ENCODE measurements around the gene PKD2L2.

Gene PKD2L2

DNA sequence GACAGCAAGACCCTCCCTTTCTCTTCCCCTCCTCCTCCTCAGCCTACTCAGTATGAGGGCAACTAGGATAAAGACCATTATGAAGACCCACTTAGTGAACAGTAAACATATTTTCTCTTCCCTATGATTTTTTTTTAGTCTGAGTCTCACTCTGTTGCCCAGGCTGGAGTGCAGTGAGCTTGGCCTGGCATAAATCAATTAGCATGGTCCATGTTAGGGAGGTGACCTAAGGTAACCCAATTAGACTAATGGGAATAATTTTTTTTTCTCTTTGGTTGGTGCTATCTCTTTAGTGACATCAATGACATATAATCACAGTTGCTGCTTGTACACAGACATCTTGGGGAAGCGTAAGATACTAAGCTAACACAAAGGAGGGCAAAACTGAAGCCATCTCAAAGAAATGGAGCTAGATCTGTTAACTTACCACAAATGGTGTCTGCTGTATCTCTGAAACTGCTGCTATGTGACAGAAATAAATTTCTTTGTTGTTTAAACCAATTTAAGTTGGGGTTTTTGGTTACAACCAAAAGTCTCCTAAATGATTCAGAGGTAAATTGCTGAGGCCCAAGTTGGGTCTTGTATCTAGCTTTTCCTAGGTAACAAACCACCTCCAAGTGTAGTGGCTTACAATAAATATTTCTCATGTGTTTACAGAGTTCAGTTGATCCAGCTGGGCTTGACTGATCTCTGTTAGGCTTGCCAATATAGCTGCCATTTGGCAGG is 13.3 kb downstream of the PKD2L2 start:
- Histone ChIP-seq H3K36me3 (ENCODE audit: control insufficient read depth, insufficient read depth, low read length) (no peaks in the 10 kb centered on the region), H3K23ac (ENCODE audit: low read length) (no peak overlapping the region), H3K4me2 (ENCODE audit: low read length) (no peak overlapping the region), H4K8ac (ENCODE audit: low read depth, low read length) (no peak overlapping the region), H3K79me1 (ENCODE audit: low read length) (no peaks in the 10 kb centered on the region), H3K27me3 (ENCODE audit: insufficient read depth, low read length, poor library complexity) (no peaks in the 10 kb centered on the region), H3K4me1 (ENCODE audit: control insufficient read depth, low read depth, low read length) (peaks cover 3% of the 10 kb centered on the region), H2BK5ac (ENCODE audit: low read length) (no peak overlapping the region), H3K27ac (ENCODE audit: low read depth, low read length) (no peak overlapping the region), H2BK15ac (replicated peaks; ENCODE audit: low read depth) (no peak overlapping the region), H2AK5ac (ENCODE audit: low read length) (no peak overlapping the region), H3K18ac (ENCODE audit: low read length) (peak overlapping the region; percentile 51), H3K9ac (ENCODE audit: low read length) (no peak overlapping the region), H2BK120ac (ENCODE audit: low read depth, low read length) (no peak overlapping the region), H4K5ac (ENCODE audit: low read length) (no peak overlapping the region), H3K56ac (ENCODE audit: low read length) (no peak overlapping the region), H3K4ac (ENCODE audit: low read depth, low read length) (no peak overlapping the region), H3K4me3 (ENCODE audit: low read length) (no peak overlapping the region), H3K79me2 (ENCODE audit: control insufficient read depth, insufficient read depth, low read length) (no peaks in the 10 kb centered on the region)
- no peak for DNase-seq
- WGBS (ENCODE audit: extremely low coverage, insufficient coverage, low lambda C conversion rate) = no CpG with 5 or more reads among the region's 1 CpG

DNA sequence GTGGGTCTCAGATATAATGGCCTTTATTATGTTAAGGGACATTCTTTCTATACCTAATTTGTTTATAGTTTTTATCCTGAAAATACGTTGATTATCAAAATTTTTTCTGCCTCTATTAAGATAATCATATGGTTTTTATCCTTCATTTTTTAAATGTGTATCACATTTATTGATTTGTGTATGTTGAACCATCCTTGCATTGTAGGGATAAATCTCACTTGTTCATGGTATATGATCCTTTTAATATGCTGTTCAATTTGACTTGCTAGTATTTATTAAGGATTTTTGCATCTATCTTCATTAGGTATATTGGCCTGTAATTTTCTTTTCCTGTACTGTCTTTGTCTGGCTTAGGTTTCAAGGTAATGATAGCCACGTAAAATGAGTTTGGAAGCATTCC is 25.5 kb downstream of the PKD2L2 start:
- H3K4ac ChIP-seq (ENCODE audit: low read depth, low read length) = no peak overlapping the region
- no peak overlapping the region for H3K4me2 ChIP-seq (ENCODE audit: low read length)
- DNase-seq = no peak
- no peak overlapping the region for H4K5ac ChIP-seq (ENCODE audit: low read length)
- H3K18ac ChIP-seq (ENCODE audit: low read length) = no peak overlapping the region
- H3K27ac ChIP-seq (ENCODE audit: low read depth, low read length) = no peak overlapping the region
- H3K79me2 ChIP-seq (ENCODE audit: control insufficient read depth, insufficient read depth, low read length) = no peaks in the 10 kb centered on the region
- no peak overlapping the region for H2BK120ac ChIP-seq (ENCODE audit: low read depth, low read length)
- H4K8ac ChIP-seq (ENCODE audit: low read depth, low read length) = no peak overlapping the region
- no peak overlapping the region for H2BK5ac ChIP-seq (ENCODE audit: low read length)
- no peak overlapping the region for H3K56ac ChIP-seq (ENCODE audit: low read length)
- no peaks in the 10 kb centered on the region for H3K27me3 ChIP-seq (ENCODE audit: insufficient read depth, low read length, poor library complexity)
- H2BK15ac ChIP-seq (replicated peaks; ENCODE audit: low read depth) = no peak overlapping the region
- no peak overlapping the region for H3K4me3 ChIP-seq (ENCODE audit: low read length)
- no peaks in the 10 kb centered on the region for H3K4me1 ChIP-seq (ENCODE audit: control insufficient read depth, low read depth, low read length)
- no peak overlapping the region for H3K23ac ChIP-seq (ENCODE audit: low read length)
- H3K36me3 ChIP-seq (ENCODE audit: control insufficient read depth, insufficient read depth, low read length) = no peaks in the 10 kb centered on the region
- no peaks in the 10 kb centered on the region for H3K79me1 ChIP-seq (ENCODE audit: low read length)
- no peak overlapping the region for H2AK5ac ChIP-seq (ENCODE audit: low read length)
- H3K9ac ChIP-seq (ENCODE audit: low read length) = no peak overlapping the region
- WGBS (ENCODE audit: extremely low coverage, insufficient coverage, low lambda C conversion rate) = no CpG with 5 or more reads among the region's 2 CpGs

DNA sequence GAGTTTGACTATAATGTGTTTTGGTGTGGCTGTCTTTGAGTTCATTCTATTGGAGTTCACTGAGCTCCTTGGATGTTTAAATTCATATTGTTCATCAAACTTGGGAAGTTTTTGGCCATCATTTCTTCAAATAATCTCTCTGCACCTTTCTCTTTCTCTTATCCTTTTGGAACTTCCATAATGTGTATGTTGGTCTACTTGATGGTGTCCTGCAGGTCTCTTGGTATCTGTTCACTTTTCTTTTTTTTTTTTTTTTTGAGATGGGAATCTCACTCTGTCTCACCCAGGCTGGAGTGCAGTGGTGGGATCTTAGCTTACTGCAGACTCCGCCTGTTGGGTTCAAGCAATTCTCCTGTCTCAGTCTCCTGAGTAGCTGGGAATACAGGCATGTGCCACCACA is 27.7 kb downstream of the PKD2L2 start:
- H3K4me3 ChIP-seq (ENCODE audit: low read length) = no peak overlapping the region
- H3K18ac ChIP-seq (ENCODE audit: low read length) = no peak overlapping the region
- no CpG with 5 or more reads among the region's 1 CpG for whole genome bisulfite sequencing (ENCODE audit: extremely low coverage, insufficient coverage, low lambda C conversion rate)
- DNase-seq = no peak
- H2BK15ac ChIP-seq (replicated peaks; ENCODE audit: low read depth) = no peak overlapping the region
- H3K4me2 ChIP-seq (ENCODE audit: low read length) = no peak overlapping the region
- no peaks in the 10 kb centered on the region for H3K79me2 ChIP-seq (ENCODE audit: control insufficient read depth, insufficient read depth, low read length)
- H2AK5ac ChIP-seq (ENCODE audit: low read length) = no peak overlapping the region
- H3K56ac ChIP-seq (ENCODE audit: low read length) = no peak overlapping the region
- no peak overlapping the region for H3K9ac ChIP-seq (ENCODE audit: low read length)
- no peak overlapping the region for H4K8ac ChIP-seq (ENCODE audit: low read depth, low read length)
- no peaks in the 10 kb centered on the region for H3K27me3 ChIP-seq (ENCODE audit: insufficient read depth, low read length, poor library complexity)
- no peak overlapping the region for H2BK5ac ChIP-seq (ENCODE audit: low read length)
- H3K79me1 ChIP-seq (ENCODE audit: low read length) = no peaks in the 10 kb centered on the region
- H3K27ac ChIP-seq (ENCODE audit: low read depth, low read length) = no peak overlapping the region
- no peak overlapping the region for H3K4ac ChIP-seq (ENCODE audit: low read depth, low read length)
- H3K36me3 ChIP-seq (ENCODE audit: control insufficient read depth, insufficient read depth, low read length) = no peaks in the 10 kb centered on the region
- no peaks in the 10 kb centered on the region for H3K4me1 ChIP-seq (ENCODE audit: control insufficient read depth, low read depth, low read length)
- no peak overlapping the region for H4K5ac ChIP-seq (ENCODE audit: low read length)
- no peak overlapping the region for H3K23ac ChIP-seq (ENCODE audit: low read length)
- no peak overlapping the region for H2BK120ac ChIP-seq (ENCODE audit: low read depth, low read length)

DNA sequence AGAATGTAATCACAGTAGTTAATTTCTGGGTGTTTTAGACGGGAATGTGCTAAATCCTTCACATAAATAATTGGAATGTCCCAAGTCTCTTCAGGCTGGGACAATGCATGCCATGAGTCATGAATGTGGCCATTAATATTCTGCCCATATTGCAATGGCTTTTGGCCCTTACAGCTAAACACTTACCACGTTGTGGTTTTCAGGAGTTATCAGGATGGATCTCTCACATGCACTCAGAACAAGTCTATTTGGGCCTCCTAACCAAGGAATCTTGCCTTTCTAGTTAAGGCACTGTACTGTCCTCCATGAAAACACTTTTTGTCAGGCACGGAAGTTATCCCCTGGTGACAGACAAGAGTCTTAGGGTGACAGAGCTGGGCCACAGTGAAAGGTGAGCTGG is 32.7 kb downstream of the PKD2L2 start:
- H2BK120ac ChIP-seq (ENCODE audit: low read depth, low read length) = no peak overlapping the region
- no peak overlapping the region for H3K23ac ChIP-seq (ENCODE audit: low read length)
- no peak overlapping the region for H2AK5ac ChIP-seq (ENCODE audit: low read length)
- H3K36me3 ChIP-seq (ENCODE audit: control insufficient read depth, insufficient read depth, low read length) = no peaks in the 10 kb centered on the region
- no peak overlapping the region for H3K27ac ChIP-seq (ENCODE audit: low read depth, low read length)
- no peak overlapping the region for H3K4ac ChIP-seq (ENCODE audit: low read depth, low read length)
- no peak overlapping the region for H2BK15ac ChIP-seq (replicated peaks; ENCODE audit: low read depth)
- WGBS (ENCODE audit: extremely low coverage, insufficient coverage, low lambda C conversion rate) = no CpG with 5 or more reads among the region's 3 CpGs
- no peak overlapping the region for H2BK5ac ChIP-seq (ENCODE audit: low read length)
- H4K8ac ChIP-seq (ENCODE audit: low read depth, low read length) = no peak overlapping the region
- peak; percentile 6 for DNase-seq
- no peak overlapping the region for H3K56ac ChIP-seq (ENCODE audit: low read length)
- H3K4me1 ChIP-seq (ENCODE audit: control insufficient read depth, low read depth, low read length) = no peaks in the 10 kb centered on the region
- H3K4me3 ChIP-seq (ENCODE audit: low read length) = no peak overlapping the region
- no peak overlapping the region for H4K5ac ChIP-seq (ENCODE audit: low read length)
- no peak overlapping the region for H3K18ac ChIP-seq (ENCODE audit: low read length)
- no peak overlapping the region for H3K9ac ChIP-seq (ENCODE audit: low read length)
- H3K79me1 ChIP-seq (ENCODE audit: low read length) = no peaks in the 10 kb centered on the region
- H3K27me3 ChIP-seq (ENCODE audit: insufficient read depth, low read length, poor library complexity) = no peaks in the 10 kb centered on the region
- H3K4me2 ChIP-seq (ENCODE audit: low read length) = no peak overlapping the region
- H3K79me2 ChIP-seq (ENCODE audit: control insufficient read depth, insufficient read depth, low read length) = no peaks in the 10 kb centered on the region

DNA sequence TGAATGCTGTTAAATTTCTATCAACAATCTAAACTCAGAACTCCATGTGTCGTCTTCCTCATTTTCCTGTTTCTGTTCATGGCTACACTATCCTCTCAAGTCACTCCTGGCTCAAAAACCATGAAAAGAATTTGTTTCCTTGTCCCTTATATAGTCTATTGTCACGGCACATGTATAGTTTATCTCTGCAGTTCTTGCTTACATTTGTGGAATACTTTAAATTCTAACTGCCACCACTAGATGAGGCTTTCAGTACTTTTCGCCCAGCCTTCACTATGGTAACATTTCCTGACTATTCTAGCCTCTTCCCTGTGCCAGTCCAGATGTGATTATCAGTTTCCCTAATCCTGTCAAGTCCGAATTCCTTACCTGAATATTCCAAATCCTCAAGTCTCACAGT is 34.6 kb downstream of the PKD2L2 start:
- no peaks in the 10 kb centered on the region for H3K36me3 ChIP-seq (ENCODE audit: control insufficient read depth, insufficient read depth, low read length)
- H2BK5ac ChIP-seq (ENCODE audit: low read length) = no peak overlapping the region
- H3K23ac ChIP-seq (ENCODE audit: low read length) = no peak overlapping the region
- H3K79me1 ChIP-seq (ENCODE audit: low read length) = no peaks in the 10 kb centered on the region
- no peaks in the 10 kb centered on the region for H3K79me2 ChIP-seq (ENCODE audit: control insufficient read depth, insufficient read depth, low read length)
- H3K56ac ChIP-seq (ENCODE audit: low read length) = no peak overlapping the region
- H4K5ac ChIP-seq (ENCODE audit: low read length) = no peak overlapping the region
- H3K4me2 ChIP-seq (ENCODE audit: low read length) = no peak overlapping the region
- H2BK15ac ChIP-seq (replicated peaks; ENCODE audit: low read depth) = no peak overlapping the region
- no peak overlapping the region for H3K27ac ChIP-seq (ENCODE audit: low read depth, low read length)
- H4K8ac ChIP-seq (ENCODE audit: low read depth, low read length) = no peak overlapping the region
- no peak overlapping the region for H3K4me3 ChIP-seq (ENCODE audit: low read length)
- no peak overlapping the region for H2BK120ac ChIP-seq (ENCODE audit: low read depth, low read length)
- WGBS (ENCODE audit: extremely low coverage, insufficient coverage, low lambda C conversion rate) = no CpG with 5 or more reads among the region's 4 CpGs
- peak; percentile 45 for DNase-seq
- H3K9ac ChIP-seq (ENCODE audit: low read length) = no peak overlapping the region
- H3K4ac ChIP-seq (ENCODE audit: low read depth, low read length) = no peak overlapping the region
- no peak overlapping the region for H2AK5ac ChIP-seq (ENCODE audit: low read length)
- no peaks in the 10 kb centered on the region for H3K4me1 ChIP-seq (ENCODE audit: control insufficient read depth, low read depth, low read length)
- H3K18ac ChIP-seq (ENCODE audit: low read length) = no peak overlapping the region
- H3K27me3 ChIP-seq (ENCODE audit: insufficient read depth, low read length, poor library complexity) = no peaks in the 10 kb centered on the region

DNA sequence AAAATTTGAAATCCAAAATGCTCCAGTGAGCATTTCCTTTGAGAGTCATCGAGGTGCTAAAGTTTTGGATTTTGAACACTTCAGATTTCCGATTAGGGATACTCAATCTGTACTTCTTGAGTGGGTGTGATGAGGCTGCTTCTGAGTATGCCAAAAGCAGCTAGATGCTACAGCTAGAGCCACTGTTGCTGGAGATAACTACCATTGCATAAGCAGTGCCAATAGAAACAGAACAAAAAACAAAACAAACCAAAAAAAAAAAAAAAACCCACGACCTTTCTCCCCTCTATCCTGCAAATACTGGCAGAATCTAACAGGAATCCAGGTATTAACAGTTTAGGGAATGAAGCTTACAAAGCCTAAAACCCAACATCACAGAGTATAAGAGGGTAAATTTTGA is 43.5 kb downstream of the PKD2L2 start:
- no peak overlapping the region for H3K56ac ChIP-seq (ENCODE audit: low read length)
- H3K27me3 ChIP-seq (ENCODE audit: insufficient read depth, low read length, poor library complexity) = no peaks in the 10 kb centered on the region
- no peak overlapping the region for H2BK5ac ChIP-seq (ENCODE audit: low read length)
- WGBS (ENCODE audit: extremely low coverage, insufficient coverage, low lambda C conversion rate) = no CpG with 5 or more reads among the region's 3 CpGs
- no peaks in the 10 kb centered on the region for H3K79me2 ChIP-seq (ENCODE audit: control insufficient read depth, insufficient read depth, low read length)
- no peak overlapping the region for H2BK120ac ChIP-seq (ENCODE audit: low read depth, low read length)
- no peak overlapping the region for H3K23ac ChIP-seq (ENCODE audit: low read length)
- H3K79me1 ChIP-seq (ENCODE audit: low read length) = no peaks in the 10 kb centered on the region
- H3K4me1 ChIP-seq (ENCODE audit: control insufficient read depth, low read depth, low read length) = no peaks in the 10 kb centered on the region
- no peak overlapping the region for H3K18ac ChIP-seq (ENCODE audit: low read length)
- H3K4ac ChIP-seq (ENCODE audit: low read depth, low read length) = no peak overlapping the region
- no peak overlapping the region for H3K4me3 ChIP-seq (ENCODE audit: low read length)
- H3K9ac ChIP-seq (ENCODE audit: low read length) = no peak overlapping the region
- no peak overlapping the region for H2AK5ac ChIP-seq (ENCODE audit: low read length)
- H4K5ac ChIP-seq (ENCODE audit: low read length) = no peak overlapping the region
- H3K36me3 ChIP-seq (ENCODE audit: control insufficient read depth, insufficient read depth, low read length) = no peaks in the 10 kb centered on the region
- H2BK15ac ChIP-seq (replicated peaks; ENCODE audit: low read depth) = no peak overlapping the region
- no peak overlapping the region for H3K4me2 ChIP-seq (ENCODE audit: low read length)
- no peak overlapping the region for H3K27ac ChIP-seq (ENCODE audit: low read depth, low read length)
- no peak for DNase-seq
- no peak overlapping the region for H4K8ac ChIP-seq (ENCODE audit: low read depth, low read length)

Measured in mesendoderm (in vitro differentiated cells).